Glutamatergic neuron (in vitro differentiated cells): ENCODE results near the gene KDM1A. TPM values are rescaled to one million over a fixed set of nuclear protein-coding genes. Genes with fewer than 3 reads are reported as not detected.

Experiments
- DNase-seq: peaks from one replicate; pipeline ENCODE4 v3.0.0; 2022
- H3K27ac Mint-ChIP-seq: one replicate; pipeline ENCODE4 v1.8.0; 2020; ENCODE audit warnings: mild to moderate bottlenecking, mixed read lengths, inconsistent platforms; ENCODE audit not compliant: unreplicated experiment
- H3K27me3 Mint-ChIP-seq: one replicate; pipeline ENCODE4 v1.8.0; 2020; ENCODE audit warnings: mild to moderate bottlenecking, moderate library complexity, mixed read lengths, inconsistent platforms; ENCODE audit not compliant: unreplicated experiment
- H3K36me3 Mint-ChIP-seq: one replicate; pipeline ENCODE4 v1.8.0; 2020; ENCODE audit warnings: mild to moderate bottlenecking, mixed read lengths, inconsistent platforms; ENCODE audit not compliant: unreplicated experiment
- H3K4me1 Mint-ChIP-seq: one replicate; pipeline ENCODE4 v1.8.0; 2020; ENCODE audit warnings: mild to moderate bottlenecking, low read depth, mixed read lengths, inconsistent platforms; ENCODE audit not compliant: unreplicated experiment
- H3K4me3 Mint-ChIP-seq: one replicate; pipeline ENCODE4 v1.8.0; 2020; ENCODE audit warnings: mild to moderate bottlenecking, mixed read lengths, inconsistent platforms; ENCODE audit not compliant: unreplicated experiment
- H3K9me3 Mint-ChIP-seq: one replicate; pipeline ENCODE4 v1.8.0; 2020; ENCODE audit warnings: mild to moderate bottlenecking, moderate library complexity, mixed read lengths, inconsistent platforms; ENCODE audit not compliant: unreplicated experiment
- total RNA-seq: library from RNA; stranded (reverse); fragmentation: NEBNext Ultra II Directional; extraction: Animal tissue kit (Norgen Biotek cat#: 25700); gene quantifications from one replicate; pipeline ENCODE4 v1.2.1, GENCODE V29; 2021; ENCODE audit not compliant: unreplicated experiment
- TF ChIP-seq, protein P1 (sequence below): fragments of 200-600 bp; sonication (generic); IDR thresholded peaks from one replicate; pipeline ENCODE4 v1.5.0; 2021; ENCODE audit not compliant: partially characterized antibody, unreplicated experiment

Gene KDM1A
- total RNA-seq, 1 donor from 2014 or later, result 301 TPM

DNA sequence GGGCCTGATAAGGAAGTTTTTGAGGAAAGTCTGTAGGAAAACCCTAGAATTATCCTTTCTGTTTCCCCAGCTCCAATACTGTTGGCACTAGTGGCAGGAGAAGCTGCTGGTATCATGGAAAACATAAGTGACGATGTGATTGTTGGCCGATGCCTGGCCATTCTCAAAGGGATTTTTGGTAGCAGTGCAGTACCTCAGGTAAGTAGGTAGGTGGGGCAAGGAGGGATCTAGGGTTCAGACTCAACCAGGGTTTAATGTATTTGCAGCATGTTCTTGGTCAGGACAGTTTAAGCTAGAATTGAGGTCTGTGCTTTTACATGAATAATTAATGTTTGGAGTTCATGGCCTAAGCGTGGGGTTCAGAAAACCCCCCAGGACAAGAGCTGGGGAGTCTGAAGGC, 62.1 kb downstream of the KDM1A start:
- H3K27me3 Mint-ChIP-seq, result no peaks in the 10 kb centered on the region
- TF ChIP-seq, protein P1, sequence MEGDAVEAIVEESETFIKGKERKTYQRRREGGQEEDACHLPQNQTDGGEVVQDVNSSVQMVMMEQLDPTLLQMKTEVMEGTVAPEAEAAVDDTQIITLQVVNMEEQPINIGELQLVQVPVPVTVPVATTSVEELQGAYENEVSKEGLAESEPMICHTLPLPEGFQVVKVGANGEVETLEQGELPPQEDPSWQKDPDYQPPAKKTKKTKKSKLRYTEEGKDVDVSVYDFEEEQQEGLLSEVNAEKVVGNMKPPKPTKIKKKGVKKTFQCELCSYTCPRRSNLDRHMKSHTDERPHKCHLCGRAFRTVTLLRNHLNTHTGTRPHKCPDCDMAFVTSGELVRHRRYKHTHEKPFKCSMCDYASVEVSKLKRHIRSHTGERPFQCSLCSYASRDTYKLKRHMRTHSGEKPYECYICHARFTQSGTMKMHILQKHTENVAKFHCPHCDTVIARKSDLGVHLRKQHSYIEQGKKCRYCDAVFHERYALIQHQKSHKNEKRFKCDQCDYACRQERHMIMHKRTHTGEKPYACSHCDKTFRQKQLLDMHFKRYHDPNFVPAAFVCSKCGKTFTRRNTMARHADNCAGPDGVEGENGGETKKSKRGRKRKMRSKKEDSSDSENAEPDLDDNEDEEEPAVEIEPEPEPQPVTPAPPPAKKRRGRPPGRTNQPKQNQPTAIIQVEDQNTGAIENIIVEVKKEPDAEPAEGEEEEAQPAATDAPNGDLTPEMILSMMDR, result no peak
- H3K27ac Mint-ChIP-seq, result no peak overlapping the region
- H3K4me3 Mint-ChIP-seq, result no peak overlapping the region
- no peak for DNase-seq
- H3K9me3 Mint-ChIP-seq, result peaks cover 18% of the 10 kb centered on the region
- H3K36me3 Mint-ChIP-seq, result peaks cover 3% of the 10 kb centered on the region
- H3K4me1 Mint-ChIP-seq, result no peaks in the 10 kb centered on the region

DNA sequence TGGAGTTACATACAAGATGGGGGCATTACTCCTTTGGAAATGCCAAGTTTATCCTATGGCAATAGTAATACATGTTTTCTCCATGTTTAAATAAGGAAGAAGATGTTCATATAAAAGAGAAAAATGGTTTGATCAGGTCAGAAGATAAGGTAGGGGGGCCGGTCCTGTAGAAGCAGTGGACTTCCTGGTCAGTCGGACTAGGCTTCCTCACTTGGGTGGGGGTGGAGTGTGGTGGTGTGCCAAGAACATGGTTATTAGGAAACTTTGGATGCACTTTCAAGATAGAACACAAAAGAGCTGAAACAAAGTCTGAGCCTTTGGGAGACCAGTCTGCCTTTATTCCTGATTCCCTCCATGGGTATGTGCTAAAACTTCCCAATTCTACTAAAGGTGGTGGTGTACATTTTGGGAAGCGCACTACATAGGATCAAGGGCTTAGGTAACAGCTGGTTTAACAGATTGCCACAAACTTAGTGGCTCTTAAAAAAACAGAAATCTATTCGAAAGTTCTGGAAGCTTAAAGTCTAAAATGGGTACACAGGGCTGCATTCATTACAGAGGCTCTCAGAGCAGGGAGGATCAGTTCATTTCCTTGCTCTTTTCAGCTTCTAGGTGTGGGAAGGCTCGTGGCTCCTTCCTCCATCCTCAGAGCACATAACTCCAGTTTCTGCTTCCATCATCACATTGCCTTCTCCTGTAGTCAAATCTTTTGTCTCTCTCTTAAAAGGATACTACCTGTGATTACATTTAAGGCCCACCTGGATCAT, 64.6 kb downstream of the KDM1A start:
- Mint-ChIP-seq H3K27me3 (peaks cover 5% of the 10 kb centered on the region), H3K9me3 (peaks cover 25% of the 10 kb centered on the region), H3K27ac (peak overlapping the region; percentile 40), H3K4me1 (no peaks in the 10 kb centered on the region), H3K36me3 (peaks cover 11% of the 10 kb centered on the region), H3K4me3 (no peak overlapping the region)
- DNase-seq, result no peak
- TF ChIP-seq, protein P1, result no peak

DNA sequence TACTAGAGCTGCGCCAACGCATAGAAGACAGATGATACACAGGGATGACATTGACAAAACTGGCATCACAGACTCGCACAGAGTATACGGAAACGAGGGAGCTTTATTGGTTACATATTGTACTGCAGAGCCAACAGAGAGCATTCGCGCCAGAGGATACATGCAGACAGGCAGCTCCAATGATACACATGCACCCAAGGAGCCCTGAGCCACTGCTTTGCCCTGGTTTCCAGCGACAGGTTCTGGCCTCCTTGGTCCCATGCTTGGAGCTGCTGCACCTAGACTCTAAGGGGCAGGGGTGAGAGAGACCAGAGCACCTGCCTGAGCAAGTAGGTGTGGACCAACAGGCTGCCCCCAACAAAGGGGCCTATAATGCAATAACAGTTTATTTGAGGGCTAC, 65.6 kb downstream of the KDM1A start:
- Mint-ChIP-seq H3K9me3 (peaks cover 27% of the 10 kb centered on the region), H3K27me3 (peaks cover 7% of the 10 kb centered on the region), H3K36me3 (peaks cover 11% of the 10 kb centered on the region), H3K4me3 (peak overlapping the region; percentile 56), H3K4me1 (no peaks in the 10 kb centered on the region), H3K27ac (peak overlapping the region; percentile 60)
- DNase-seq, result no peak
- TF ChIP-seq, protein P1, result no peak

DNA sequence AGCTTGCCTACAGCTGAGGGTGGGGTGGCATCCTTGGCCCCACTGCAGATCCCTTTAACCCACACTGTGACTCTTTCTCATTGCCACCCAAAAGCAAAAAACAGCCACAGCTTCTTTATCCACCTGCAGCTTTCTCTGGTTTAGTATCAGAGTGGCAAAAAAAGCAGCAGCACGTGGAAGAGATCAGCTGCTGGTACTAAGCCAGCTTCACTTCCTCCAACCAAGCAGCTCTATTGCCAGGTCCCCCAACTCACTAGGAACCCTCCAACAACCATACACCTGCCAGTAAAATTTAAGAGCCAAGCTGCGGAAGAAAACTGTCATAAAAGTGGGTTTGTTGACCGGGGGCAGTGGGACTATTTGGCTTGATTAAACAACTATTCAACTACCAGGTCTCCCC, 66.4 kb downstream of the KDM1A start:
- H3K4me3 Mint-ChIP-seq, result no peak overlapping the region
- H3K9me3 Mint-ChIP-seq, result peaks cover 27% of the 10 kb centered on the region
- DNase-seq, result no peak
- TF ChIP-seq, protein P1, result no peak
- H3K36me3 Mint-ChIP-seq, result peaks cover 11% of the 10 kb centered on the region
- peak overlapping the region; percentile 45 for H3K27ac Mint-ChIP-seq
- H3K4me1 Mint-ChIP-seq, result peaks cover under 1% of the 10 kb centered on the region
- H3K27me3 Mint-ChIP-seq, result peaks cover 7% of the 10 kb centered on the region

DNA sequence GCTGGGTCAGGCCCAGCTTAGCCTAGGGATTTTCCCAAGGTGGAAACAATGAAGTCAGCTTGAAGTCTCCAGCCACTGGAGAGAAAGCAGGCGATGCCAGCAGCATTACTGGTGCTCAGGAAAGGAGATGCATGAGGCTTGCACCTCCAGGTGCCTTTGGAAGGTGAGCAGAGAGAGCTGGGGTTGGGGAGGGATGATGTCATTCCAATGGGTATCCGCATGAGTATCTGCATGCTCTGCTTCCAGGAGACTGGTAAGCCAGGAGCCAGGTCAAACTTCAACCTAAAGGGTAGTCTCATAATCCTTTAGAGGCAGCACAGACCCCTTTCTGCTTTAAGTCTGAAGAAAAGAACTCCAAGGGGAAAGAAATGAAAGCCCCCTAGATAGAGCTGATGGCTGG, 68.8 kb downstream of the KDM1A start:
- TF ChIP-seq, protein P1, result no peak
- no peak for DNase-seq
- Mint-ChIP-seq H3K27me3 (peaks cover 9% of the 10 kb centered on the region), H3K27ac (no peak overlapping the region), H3K9me3 (peaks cover 20% of the 10 kb centered on the region), H3K4me1 (peaks cover 5% of the 10 kb centered on the region), H3K36me3 (peaks cover 11% of the 10 kb centered on the region), H3K4me3 (no peak overlapping the region)
